ENCODE data around the gene CCNA2.

Gene CCNA2

DNA sequence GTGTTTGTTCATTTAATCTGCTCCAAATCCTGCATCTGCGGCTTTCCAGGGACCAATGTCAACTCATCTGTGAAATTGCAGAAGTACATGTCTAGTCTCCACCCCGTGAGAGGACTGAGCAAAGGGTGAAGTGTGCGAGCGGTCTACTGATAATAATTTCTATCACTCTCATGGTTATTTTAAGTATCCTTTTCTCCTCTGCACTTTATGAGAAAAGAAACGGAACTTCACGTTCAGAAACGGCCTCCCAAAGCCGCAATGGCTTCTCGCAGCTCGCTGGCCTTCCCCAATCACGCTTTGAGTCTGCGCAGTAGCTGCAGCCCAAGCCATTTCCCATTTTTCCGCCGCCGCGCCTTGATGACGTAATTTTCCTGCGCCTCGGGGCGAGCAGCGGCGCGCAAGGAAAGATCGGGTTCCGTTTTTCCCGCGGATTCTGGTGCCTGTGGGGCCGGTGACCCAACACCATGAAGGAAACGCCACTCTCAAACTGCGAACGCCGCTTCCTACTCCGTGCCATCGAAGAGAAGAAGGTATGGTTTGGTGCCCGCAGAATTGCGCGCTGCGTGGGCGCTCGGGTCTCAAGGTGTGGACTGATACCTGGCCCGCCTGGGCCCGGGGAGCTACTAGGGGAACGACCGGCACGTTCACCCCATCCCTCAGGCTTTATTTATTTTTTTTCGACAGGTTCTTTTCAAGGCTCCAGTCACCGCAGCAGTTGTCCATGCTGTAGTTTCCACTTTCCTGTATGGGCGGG lies 22.5 kb downstream of the CCNA2 start, which contains the start of gene EXOSC9:
TSS of gene EXOSC9 (plus strand) at position 363 of the 754 bp plus-strand sequence. CDS start at position 465, 102 bp downstream.
- peak; percentile 74 for DNase-seq

DNA sequence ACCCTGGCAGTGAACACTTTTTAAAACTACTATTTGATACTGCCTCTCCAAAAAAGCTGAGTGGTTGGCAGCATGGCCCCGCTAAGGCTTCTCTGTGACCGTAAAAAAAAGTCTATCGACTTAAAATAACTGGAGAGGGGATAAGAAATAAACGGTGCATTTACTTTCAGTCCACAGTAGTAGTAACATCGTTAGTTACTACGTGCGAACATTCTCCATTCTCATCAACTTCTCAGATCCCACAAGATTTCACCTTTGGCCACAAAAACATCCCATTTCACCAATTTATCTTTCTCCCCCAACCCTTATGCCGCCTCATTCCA lies 23.1 kb downstream of the CCNA2 start:
- no peak for DNase-seq

DNA sequence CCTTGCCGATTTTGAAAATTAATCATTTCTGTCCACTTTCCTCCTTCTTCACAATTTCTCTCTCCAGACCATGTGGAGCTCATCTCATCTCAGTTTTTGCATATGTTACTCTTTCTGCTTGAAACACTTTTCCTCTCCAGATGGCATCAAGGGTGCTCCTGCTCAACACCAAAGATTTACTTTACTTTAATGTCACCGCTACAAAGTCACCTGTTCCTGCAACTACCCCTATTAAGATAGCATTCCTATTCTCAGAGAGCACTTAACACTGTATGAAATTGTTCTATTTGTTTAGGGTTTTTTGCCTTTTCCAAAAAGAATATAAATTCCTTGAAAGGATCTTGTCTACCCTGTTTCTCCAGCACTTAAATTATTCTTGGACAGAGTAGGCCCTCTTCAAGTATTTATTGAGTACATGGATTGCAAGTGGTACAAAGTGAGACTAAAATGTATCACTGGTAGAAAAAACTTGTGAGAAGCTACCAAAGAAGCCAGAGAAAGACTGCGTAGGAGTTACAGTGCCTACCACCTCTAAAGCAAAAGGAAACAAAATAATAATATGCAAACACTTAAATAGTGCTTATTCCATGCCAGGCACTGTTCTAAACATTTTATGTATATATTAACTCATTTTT lies 23.7 kb downstream of the CCNA2 start:
- no peak for DNase-seq

GRCh38 chr4:121799208-121799823 lies 24.4 kb downstream of the CCNA2 start:
- DNase-seq, result no peak

GRCh38 chr4:121796283-121796682 lies 27.4 kb downstream of the CCNA2 start:
- no peak for DNase-seq

GRCh38 chr4:121794505-121795188 lies 29.0 kb downstream of the CCNA2 start:
- DNase-seq, result no peak

GRCh38 chr4:121792966-121793365 lies 30.7 kb downstream of the CCNA2 start:
- DNase-seq, result no peak

DNA sequence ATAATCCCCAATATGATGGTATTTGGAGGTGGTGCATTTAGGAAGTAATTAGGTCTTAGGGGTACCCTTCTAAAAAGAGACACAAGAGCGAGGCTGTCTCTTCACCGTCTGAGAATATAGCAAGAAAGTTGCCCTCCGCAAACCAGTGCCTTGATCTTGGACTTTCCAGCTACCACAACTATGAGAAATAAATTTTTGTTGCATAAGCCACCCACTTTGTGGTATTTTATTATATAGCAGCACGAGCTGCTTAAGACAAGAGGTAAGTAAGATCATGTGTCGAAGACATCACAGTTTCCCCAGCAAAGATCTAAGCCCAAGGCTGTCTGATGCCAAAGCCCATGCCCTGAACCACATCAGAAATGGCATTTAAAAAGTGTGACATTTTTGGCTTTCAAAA lies 32.2 kb downstream of the CCNA2 start:
- no peak for DNase-seq

GRCh38 chr4:121790976-121791375 lies 32.7 kb downstream of the CCNA2 start:
- DNase-seq, result no peak

- no peak for DNase-seq
Measured at GRCh38 chr4:121789960-121790829, 33.5 kb downstream of the CCNA2 start.

DNA sequence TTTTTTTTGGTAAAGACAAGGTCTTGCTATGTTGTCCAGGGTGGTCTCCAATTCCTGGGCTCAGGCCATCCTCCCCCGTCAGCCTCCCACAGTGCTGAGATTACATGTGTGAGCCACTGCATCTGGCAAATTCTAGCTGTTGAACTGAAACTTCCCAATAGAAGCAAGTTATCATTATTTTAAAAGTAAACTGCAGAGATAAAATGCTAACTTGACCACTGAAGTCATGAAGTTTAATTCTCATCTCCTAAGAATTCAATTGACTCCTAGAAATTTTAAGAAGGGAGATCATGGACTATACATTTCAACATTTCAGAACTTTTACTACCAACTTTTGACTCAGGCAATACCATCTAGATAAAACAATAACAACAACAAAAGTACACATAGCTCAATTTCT lies 34.2 kb downstream of the CCNA2 start:
- DNase-seq, result no peak

DNA sequence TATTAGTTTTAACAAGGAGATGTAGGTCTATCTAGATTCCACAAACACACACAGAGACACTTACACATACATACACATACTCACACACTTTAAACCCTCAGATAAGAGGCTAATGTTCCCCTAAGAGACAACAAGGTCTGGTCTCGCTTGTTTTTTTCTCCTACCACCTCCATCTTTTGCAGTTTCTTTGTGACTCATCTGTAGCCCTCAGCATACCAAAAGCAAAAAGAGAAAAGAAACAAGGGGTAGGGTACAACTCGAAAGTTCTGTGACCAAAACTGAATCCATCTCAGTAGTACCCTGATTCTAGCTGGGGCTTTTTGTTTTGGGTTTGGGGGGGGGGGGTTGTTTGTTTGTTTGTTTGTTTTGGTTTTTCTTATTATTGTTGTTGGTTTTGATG lies 34.8 kb downstream of the CCNA2 start:
- no peak for DNase-seq

DNA sequence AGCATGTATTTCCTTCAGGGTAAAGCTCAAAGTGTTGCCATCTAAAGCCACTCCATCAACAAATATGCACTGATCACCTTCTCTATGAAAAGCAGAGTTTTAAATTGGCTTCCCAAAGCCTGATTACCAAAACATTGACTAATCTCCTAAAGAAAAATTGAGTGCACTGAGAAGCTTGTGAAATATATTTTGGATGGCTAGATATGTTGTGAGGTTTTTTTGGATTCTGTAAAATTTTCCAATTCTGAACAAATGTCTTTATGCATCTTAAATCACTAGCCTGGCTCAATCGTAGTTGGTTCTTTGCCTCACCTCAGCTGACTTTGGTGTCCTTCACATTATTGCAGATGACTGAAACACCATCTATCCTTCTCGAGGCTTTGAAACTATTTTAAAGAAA lies 37.5 kb downstream of the CCNA2 start:
- no peak for DNase-seq

DNA sequence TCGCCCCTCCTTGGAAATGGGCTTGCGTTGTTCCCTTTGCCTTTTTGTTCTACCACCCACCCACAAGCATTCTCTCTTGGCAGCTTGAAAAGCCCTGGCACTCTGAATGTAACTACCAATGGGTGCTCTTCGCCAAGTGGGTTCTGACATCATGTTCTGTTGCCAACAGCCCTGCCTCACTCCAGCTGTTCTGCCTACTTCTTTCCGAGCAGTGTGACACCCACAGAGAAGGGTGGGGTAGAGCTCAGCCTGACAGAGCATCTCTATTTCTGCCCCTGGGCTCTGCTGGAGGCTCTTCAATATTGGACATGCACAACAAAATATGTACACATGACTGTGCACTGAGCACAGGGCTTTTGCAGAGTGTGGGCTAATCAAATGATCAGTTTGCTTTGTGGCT lies 38.2 kb downstream of the CCNA2 start:
- DNase-seq, result no peak

- no peak for DNase-seq
Measured at GRCh38 chr4:121784975-121785374, 38.7 kb downstream of the CCNA2 start.

- no peak for DNase-seq
Measured at GRCh38 chr4:121784401-121784800, 39.3 kb downstream of the CCNA2 start.

DNA sequence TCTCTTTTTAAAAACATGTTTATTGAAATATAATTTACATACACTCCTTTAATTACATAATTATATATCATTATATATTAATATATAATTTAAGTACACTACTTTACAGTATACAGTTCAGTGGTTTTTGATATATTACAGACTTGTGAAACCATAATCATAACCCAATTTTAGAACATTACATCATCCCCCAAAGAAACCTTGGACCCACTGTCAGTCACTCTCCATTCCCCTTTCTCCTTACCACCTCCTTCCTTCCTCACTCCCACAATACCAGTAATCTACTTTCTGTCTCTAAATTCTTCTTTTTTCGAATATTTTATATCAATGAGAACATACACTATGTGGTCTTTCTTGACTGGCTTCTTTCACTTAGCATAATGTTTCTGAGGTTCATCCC lies 40.5 kb downstream of the CCNA2 start:
- no peak for DNase-seq

DNA sequence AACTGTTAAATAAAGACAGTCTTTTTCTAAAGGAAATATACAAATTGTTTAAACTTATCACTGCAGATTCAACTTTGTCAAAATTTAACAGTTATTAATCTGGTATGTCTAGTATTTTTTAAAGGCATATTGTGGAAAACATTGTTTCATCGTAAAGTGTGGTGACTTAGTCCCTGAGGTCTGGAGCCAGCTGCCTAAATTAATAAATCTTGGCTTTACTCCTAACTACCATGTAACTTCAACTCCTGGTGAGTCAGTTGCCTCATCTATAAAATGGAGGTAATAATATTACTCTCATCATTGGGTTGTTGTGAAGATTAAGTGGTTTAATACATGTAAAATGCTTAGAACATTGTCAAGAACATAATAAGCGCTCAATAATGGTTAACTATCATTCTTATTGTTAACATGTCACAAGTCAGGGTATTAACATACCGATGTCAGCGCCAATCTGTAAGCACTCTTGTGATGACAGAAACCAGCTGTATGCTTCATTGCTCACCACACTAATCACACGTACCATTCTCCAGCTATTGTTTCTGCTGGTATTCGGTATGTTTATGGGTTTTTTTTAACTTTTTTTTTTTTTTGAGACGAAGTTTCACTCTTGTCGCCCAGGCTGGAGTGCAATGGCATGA lies 44.6 kb downstream of the CCNA2 start:
- no peak for DNase-seq

DNA sequence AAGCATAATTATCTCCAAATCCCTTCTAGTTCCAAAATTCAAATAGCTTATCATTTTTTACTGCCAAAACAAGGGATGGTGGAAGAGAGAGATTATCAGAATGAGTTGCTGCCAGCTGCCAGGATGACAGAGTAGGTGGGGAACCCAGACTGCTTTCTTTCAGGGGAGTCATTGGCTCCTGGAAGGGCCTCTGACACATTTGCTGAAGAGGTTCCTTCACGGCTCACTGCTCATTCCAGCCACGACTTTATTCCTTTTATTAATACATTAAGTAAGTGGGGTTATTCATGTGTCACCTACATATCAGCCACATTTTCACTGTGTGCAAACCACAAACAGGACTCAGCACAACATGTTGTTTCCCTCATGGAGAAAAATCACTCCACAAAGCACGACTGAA lies 46.1 kb downstream of the CCNA2 start:
- peak; percentile 7 for DNase-seq

DNA sequence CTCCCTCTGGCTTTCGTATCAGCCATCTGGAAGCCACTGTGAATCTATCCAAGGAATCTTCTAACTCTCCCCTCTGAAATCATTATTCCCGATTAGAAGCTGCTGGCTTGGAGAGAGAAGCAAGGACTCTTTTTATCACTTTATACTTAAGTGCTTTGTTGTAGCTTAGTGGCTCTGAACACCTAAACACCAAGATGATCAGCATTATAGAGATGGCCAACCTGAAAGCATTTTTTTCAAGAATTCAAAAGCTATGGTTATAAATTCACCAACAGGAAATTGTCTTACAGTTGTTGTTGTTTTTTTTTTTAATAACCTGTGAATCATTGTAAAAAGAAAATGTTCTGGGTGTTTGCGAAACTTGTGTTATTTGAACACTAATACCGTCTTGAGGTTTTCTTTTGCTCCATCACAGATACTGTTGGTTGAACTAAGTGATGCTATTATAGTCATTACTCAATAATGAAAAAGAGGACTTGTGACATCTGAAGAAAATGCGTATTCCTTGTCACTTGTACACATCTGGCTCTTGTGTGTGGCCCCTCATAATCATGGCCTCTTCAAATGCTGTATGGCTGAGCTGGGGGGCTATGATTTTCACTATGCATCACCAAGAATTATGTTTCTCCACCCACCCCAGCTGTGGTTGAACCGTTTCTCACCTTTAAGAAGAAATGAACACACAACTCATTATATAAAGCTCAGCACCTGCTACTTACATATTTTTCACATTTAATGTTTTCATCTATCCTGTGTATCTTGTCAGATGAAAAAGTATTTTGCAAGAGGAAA lies 46.9 kb downstream of the CCNA2 start:
- no peak for DNase-seq

DNA sequence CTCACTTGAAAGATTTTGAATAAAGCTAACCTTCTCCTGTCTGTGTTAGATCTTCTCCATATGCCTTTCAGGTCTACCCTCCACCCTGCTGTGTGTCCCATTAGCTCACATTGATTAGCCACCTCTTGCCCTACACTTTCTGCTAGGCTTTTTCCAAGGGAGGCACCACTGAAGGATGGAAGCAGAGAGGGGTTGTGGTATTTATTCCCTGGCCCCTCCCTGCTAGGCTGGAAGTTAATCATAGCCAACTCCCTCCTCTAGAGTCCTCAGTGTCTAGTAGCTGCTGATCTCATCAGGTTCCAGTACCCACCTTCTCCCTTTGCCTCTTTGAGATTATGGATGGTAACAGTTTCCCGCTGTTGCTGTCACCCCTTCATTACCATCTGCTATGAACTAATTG lies 49.8 kb downstream of the CCNA2 start:
- no peak for DNase-seq
